Astrocyte of the spinal cord (primary cell): ENCODE data around the gene CEBPE.

Experiments
- DNase-seq: peaks from one replicate; pipeline ENCODE4 v3.0.0; 2011; ENCODE audit warnings: low read depth, low spot score
- H3K4me3 ChIP-seq: 2 replicates; pipeline ENCODE4 v1.5.1; 2011; ENCODE audit warnings: low read depth, mild to moderate bottlenecking, low read length, moderate library complexity
- in situ Hi-C: cut with HindIII; loops from 2 replicates; pipeline ENCODE4 v1.10.0; 2017; ENCODE audit warnings: low sequenced_read_pairs
- TF ChIP-seq, protein P1 (sequence below): IDR thresholded peaks from 2 replicates; pipeline ENCODE4 v1.5.1; 2012; ENCODE audit warnings: low read depth, mild to moderate bottlenecking, low read length, inconsistent platforms

Gene CEBPE

DNA sequence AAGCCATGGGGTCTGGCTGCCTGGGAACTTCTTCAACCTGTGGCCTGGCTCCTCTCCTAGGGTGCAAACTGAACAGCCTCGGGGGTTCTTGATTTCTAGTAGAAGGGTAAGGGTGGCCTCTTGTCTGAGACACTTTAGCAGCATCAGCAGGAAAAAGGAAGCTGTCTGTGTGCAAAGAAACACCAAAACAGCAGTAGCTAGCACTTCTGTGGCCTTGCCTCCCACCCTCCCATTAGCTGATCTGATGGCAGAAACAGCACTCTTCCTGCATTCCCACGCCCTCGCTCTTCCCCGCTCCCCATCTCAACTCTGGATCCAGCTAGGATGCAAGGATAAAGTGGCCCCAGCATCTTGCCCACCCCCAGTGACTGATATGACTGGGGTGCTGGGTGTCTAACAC is 43.7 kb upstream of the CEBPE start:
- TF ChIP-seq, protein P1, sequence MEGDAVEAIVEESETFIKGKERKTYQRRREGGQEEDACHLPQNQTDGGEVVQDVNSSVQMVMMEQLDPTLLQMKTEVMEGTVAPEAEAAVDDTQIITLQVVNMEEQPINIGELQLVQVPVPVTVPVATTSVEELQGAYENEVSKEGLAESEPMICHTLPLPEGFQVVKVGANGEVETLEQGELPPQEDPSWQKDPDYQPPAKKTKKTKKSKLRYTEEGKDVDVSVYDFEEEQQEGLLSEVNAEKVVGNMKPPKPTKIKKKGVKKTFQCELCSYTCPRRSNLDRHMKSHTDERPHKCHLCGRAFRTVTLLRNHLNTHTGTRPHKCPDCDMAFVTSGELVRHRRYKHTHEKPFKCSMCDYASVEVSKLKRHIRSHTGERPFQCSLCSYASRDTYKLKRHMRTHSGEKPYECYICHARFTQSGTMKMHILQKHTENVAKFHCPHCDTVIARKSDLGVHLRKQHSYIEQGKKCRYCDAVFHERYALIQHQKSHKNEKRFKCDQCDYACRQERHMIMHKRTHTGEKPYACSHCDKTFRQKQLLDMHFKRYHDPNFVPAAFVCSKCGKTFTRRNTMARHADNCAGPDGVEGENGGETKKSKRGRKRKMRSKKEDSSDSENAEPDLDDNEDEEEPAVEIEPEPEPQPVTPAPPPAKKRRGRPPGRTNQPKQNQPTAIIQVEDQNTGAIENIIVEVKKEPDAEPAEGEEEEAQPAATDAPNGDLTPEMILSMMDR, result no peak
- no peak overlapping the region for H3K4me3 ChIP-seq
- in situ Hi-C loops, result no loop called here
- no peak for DNase-seq

DNA sequence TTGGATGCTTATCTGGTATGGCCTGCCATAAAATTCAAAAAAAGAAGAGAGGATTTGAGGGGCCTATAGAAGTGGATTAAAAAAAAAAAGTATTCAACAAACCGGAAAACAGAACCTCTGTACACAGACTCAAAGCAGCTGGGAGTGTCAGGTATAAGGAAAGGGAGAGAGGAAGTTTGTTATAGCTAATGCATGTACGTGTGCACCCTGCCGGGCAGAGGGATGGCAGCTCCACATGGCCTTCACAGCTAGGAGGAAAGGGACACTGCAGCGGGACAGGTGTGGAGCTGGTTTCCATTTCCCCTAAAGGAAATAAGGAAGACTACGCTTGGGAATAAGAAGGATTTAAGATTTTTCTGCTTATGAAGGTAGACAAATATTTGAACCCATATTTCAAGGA is 43.0 kb upstream of the CEBPE start:
- TF ChIP-seq, protein P1, result no peak
- in situ Hi-C loops, result no loop called here
- no peak for DNase-seq
- no peak overlapping the region for H3K4me3 ChIP-seq

DNA sequence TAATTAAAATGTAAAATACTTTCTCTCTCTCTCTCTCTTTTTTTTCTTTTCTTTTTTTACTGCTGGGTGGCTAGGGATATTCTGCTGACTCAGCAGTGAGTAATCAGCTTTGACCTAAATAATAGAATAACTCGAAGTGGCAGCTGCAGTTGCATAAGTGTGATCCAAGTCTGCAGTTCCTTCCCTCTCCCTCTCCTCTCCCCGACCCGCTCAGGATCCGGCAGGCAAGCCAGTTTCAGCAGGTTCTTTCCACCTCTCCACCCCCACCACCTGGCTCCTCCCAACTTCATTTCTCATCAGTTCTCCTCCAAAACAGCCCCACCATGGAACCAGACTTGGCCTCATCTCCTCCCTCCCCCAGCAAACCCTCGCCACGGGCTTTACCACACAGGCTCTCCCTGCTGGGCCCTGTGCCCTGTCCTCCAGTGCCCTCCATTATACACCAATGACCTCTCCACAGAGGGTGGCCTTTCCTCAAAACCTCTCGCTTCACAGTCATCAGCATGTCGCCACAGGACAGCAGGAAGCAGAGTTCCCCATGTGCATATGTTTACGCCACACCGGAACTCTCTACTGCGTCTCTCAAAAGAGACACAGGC is 42.0 kb upstream of the CEBPE start:
- TF ChIP-seq, protein P1, result no peak
- H3K4me3 ChIP-seq, result no peak overlapping the region
- DNase-seq, result peak; percentile 82
- in situ Hi-C loops, result no loop called here

DNA sequence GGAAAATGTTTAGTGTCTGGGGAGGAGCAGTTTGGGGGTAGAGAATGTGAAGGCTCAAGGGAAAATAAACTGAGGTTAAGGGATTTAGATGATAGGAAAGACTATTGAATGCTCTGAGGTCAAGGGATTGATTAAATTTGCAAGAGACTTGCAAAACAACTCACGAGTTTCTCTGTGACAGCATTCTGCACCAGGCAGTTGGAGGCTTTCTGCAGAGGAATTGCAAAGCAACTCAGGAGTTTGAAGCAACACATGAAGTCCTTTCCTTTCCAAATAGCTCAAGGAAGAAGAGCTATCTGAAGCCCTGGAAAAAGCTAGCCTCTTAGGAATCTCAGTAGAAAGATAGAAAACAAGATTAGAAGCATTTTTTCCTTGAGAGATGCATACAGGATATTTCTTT is 40.5 kb upstream of the CEBPE start:
- TF ChIP-seq, protein P1, result no peak
- H3K4me3 ChIP-seq, result no peak overlapping the region
- in situ Hi-C loops, result no loop called here
- no peak for DNase-seq

DNA sequence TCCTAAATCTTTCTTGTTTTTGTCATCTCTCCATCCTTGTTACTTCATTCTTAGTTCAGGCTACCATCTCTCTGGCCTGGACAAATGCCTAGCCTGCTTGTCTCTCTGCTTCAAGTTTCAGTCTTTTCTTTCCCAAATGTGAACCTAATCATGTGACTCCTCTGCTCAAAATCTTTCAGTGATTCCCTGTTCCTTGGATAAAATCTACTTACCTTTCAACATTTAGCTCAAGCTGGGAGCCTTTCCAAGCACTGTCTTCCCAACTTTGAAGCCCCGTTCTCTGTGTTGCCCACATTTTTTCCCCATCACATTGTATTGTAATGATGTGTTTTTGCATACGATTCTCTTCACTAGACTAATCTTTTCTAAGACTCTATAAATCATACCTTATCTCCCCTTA is 39.7 kb upstream of the CEBPE start:
- TF ChIP-seq, protein P1, result no peak
- no peak for DNase-seq
- H3K4me3 ChIP-seq, result no peak overlapping the region
- in situ Hi-C loops, result no loop called here

GRCh38 chr14:23154964-23155587 is 36.0 kb upstream of the CEBPE start:
- peak; percentile 84 for DNase-seq
- in situ Hi-C loops, result no loop called here
- TF ChIP-seq, protein P1, result no peak
- H3K4me3 ChIP-seq, result no peak overlapping the region
